Right cardiac atrium (tissue), 5 donors: Measurements from ENCODE around the gene MICU1. TPM values are rescaled to one million over a fixed set of nuclear protein-coding genes. Genes with fewer than 3 reads are reported as not detected.

Source experiments
- ATAC-seq, 2 donors: fragments of 200-7000 bp; cut with Tn5 transposase; one replicate each; pipeline versions ENCODE4 v1.8.0 to v1.9.1; 2020; ENCODE audit warnings: moderate library complexity in 2 of 2, mild to moderate bottlenecking in 1 of 2
- DNase-seq, 3 donors: peaks; one replicate each; pipeline ENCODE4 v3.0.0-alpha.2; 2020
- H3K27ac ChIP-seq: one replicate; pipeline ENCODE4 v1.5.1; 2013; ENCODE audit warnings: mild to moderate bottlenecking, low read length, control low read depth, moderate library complexity
- H3K27me3 ChIP-seq: one replicate; pipeline ENCODE4 v1.6.1; 2013; ENCODE audit not compliant: control insufficient read depth, insufficient read depth
- H3K4me1 ChIP-seq: one replicate; pipeline ENCODE4 v1.6.1; 2013; ENCODE audit warnings: low read length; ENCODE audit not compliant: control insufficient read depth, insufficient read depth
- H3K4me3 ChIP-seq: one replicate; pipeline ENCODE4 v1.5.1; 2013; ENCODE audit warnings: low read length, control low read depth
- H3K9me3 ChIP-seq: one replicate; pipeline ENCODE4 v1.6.1; 2013; ENCODE audit warnings: low read length; ENCODE audit not compliant: control insufficient read depth
- WGBS: extraction: QIAGEN DNeasy Blood & Tissue Kit; methylation state at CpG from one replicate; pipeline ENCODE4 v1.1.7; 2013; 5-methylcytosine and 5-hydroxymethylcytosine counted together
- intact Hi-C, 4 donors: fragments of 100-400 bp; cut with DNase I; formaldehyde crosslinking; loops; one replicate each; pipeline versions ENCODE4 v1.11.0 to v1.14.0; 2022 to 2023
- polyA plus RNA-seq: library from polyadenylated mRNA; stranded (reverse); fragments of 200-250 nt; gene quantifications from one replicate; pipeline ENCODE4 v1.2.3, GENCODE V29; 2013
- total RNA-seq, 4 donors: library from RNA; stranded (reverse); fragmentation: NEBNext Ultra II Directional; extraction: Animal tissue kit (Norgen Biotek cat#: 25700); gene quantifications; one replicate each; pipeline ENCODE4 v1.2.1, GENCODE V29; 2021
- donor health status: healthy with polysubstance abuse.
- donor health status: DM: no; HTN: yes; CAD: no.
- donor health status: DM: no; HTN: no; CAD: no.
- donor health status: DM: no; HTN: yes; CAD: no; lungs with severe emphysema.
- donor health status: DM: yes; HTN: yes; CAD: no.

Gene MICU1
- total and polyA plus RNA-seq, 5 donors, result 35.3 to 51.2 (median 42.0) TPM

- no peak overlapping the region for H3K4me3 ChIP-seq
- WGBS, result 90% methylated on average over 2 of the region's 2 CpGs
- ATAC-seq (no peak), DNase-seq (no peak)
- no peaks in the 10 kb centered on the region for H3K4me1 ChIP-seq
- H3K27me3 ChIP-seq, result no peaks in the 10 kb centered on the region
- intact Hi-C loops, result no loop called here
- H3K9me3 ChIP-seq, result no peaks in the 10 kb centered on the region
- H3K27ac ChIP-seq, result no peak overlapping the region
These were observed 101.4 kb downstream of the MICU1 start for GRCh38 chr10:72524489-72524888.

- 96% methylated on average over 3 of the region's 3 CpGs for WGBS
- H3K27ac ChIP-seq, result no peak overlapping the region
- DNase-seq (no peak), ATAC-seq (no peak)
- no peak overlapping the region for H3K4me3 ChIP-seq
- H3K27me3 ChIP-seq, result no peaks in the 10 kb centered on the region
- H3K4me1 ChIP-seq, result no peaks in the 10 kb centered on the region
- intact Hi-C loops, result no loop called here
- H3K9me3 ChIP-seq, result no peaks in the 10 kb centered on the region
These were observed 101.9 kb downstream of the MICU1 start for GRCh38 chr10:72523932-72524396.

GRCh38 chr10:72523062-72523461 lies 102.8 kb downstream of the MICU1 start:
- Histone ChIP-seq H3K27ac (no peak overlapping the region), H3K9me3 (no peaks in the 10 kb centered on the region), H3K4me3 (no peak overlapping the region), H3K27me3 (no peaks in the 10 kb centered on the region), H3K4me1 (no peaks in the 10 kb centered on the region)
- intact Hi-C loops, result no loop called here
- ATAC-seq, result no peak
- DNase-seq, result no peak
- 74% methylated on average over 5 of the region's 5 CpGs for WGBS

GRCh38 chr10:72517244-72517643 lies 108.6 kb downstream of the MICU1 start:
- no peak for ATAC-seq
- Histone ChIP-seq H3K4me3 (no peak overlapping the region), H3K9me3 (no peaks in the 10 kb centered on the region), H3K27me3 (no peaks in the 10 kb centered on the region), H3K4me1 (no peaks in the 10 kb centered on the region), H3K27ac (no peak overlapping the region)
- WGBS, result 96% methylated on average over 8 of the region's 8 CpGs
- no peak for DNase-seq
- intact Hi-C loops, result no loop called here

- WGBS, result 87% methylated on average over 2 of the region's 2 CpGs
- Histone ChIP-seq H3K27ac (no peak overlapping the region), H3K4me1 (no peaks in the 10 kb centered on the region), H3K4me3 (no peak overlapping the region), H3K27me3 (no peaks in the 10 kb centered on the region), H3K9me3 (no peaks in the 10 kb centered on the region)
- ATAC-seq, result no peak
- intact Hi-C loops, result no loop called here
- no peak for DNase-seq
These were observed 110.4 kb downstream of the MICU1 start for GRCh38 chr10:72515455-72515854.

- H3K27me3 ChIP-seq, result no peaks in the 10 kb centered on the region
- no peak for DNase-seq
- ATAC-seq, result no peak
- no peaks in the 10 kb centered on the region for H3K4me1 ChIP-seq
- H3K9me3 ChIP-seq, result no peaks in the 10 kb centered on the region
- no peak overlapping the region for H3K27ac ChIP-seq
- intact Hi-C loops, result no loop called here
- no peak overlapping the region for H3K4me3 ChIP-seq
These were observed 112.0 kb downstream of the MICU1 start for GRCh38 chr10:72513910-72514309.

- 78% methylated on average over 5 of the region's 5 CpGs for whole genome bisulfite sequencing
These were observed 114.4 kb downstream of the MICU1 start for GRCh38 chr10:72511459-72511858.

GRCh38 chr10:72509941-72510340 lies 115.9 kb downstream of the MICU1 start:
- no peak for ATAC-seq
- intact Hi-C loops, result no loop called here
- 86% methylated on average over 1 of the region's 1 CpG for WGBS
- no peak overlapping the region for H3K4me3 ChIP-seq
- H3K4me1 ChIP-seq, result no peaks in the 10 kb centered on the region
- DNase-seq, result no peak
- H3K9me3 ChIP-seq, result no peaks in the 10 kb centered on the region
- no peaks in the 10 kb centered on the region for H3K27me3 ChIP-seq
- H3K27ac ChIP-seq, result no peak overlapping the region

More at GRCh38 chr10:72511459-72511858, 114.4 kb downstream of the MICU1 start:
- no peak overlapping the region for H3K4me3 ChIP-seq
- H3K27ac ChIP-seq, result no peak overlapping the region
- no peak for DNase-seq
- ATAC-seq, result no peak
- H3K27me3 ChIP-seq, result no peaks in the 10 kb centered on the region
- H3K4me1 ChIP-seq, result no peaks in the 10 kb centered on the region
- intact Hi-C loops, result no loop called here
- H3K9me3 ChIP-seq, result no peaks in the 10 kb centered on the region

- intact Hi-C loops, result no loop called here
- no peak for ATAC-seq
- H3K27me3 ChIP-seq, result no peaks in the 10 kb centered on the region
- no peak for DNase-seq
- no peaks in the 10 kb centered on the region for H3K9me3 ChIP-seq
- 92% methylated on average over 4 of the region's 4 CpGs for WGBS
- H3K4me1 ChIP-seq, result no peaks in the 10 kb centered on the region
- no peak overlapping the region for H3K4me3 ChIP-seq
- H3K27ac ChIP-seq, result no peak overlapping the region
These were observed 116.6 kb downstream of the MICU1 start for GRCh38 chr10:72509206-72509799.

- no peak for ATAC-seq
- no peaks in the 10 kb centered on the region for H3K27me3 ChIP-seq
- 74% methylated on average over 2 of the region's 2 CpGs for WGBS
- H3K4me3 ChIP-seq, result no peak overlapping the region
- intact Hi-C loops, result no loop called here
- H3K4me1 ChIP-seq, result no peaks in the 10 kb centered on the region
- DNase-seq, result no peak
- no peaks in the 10 kb centered on the region for H3K9me3 ChIP-seq
- no peak overlapping the region for H3K27ac ChIP-seq
These were observed 117.8 kb downstream of the MICU1 start for GRCh38 chr10:72508033-72508432.

GRCh38 chr10:72506474-72506873 lies 119.4 kb downstream of the MICU1 start:
- intact Hi-C loops, result no loop called here
- H3K4me3 ChIP-seq, result no peak overlapping the region
- H3K27ac ChIP-seq, result no peak overlapping the region
- H3K27me3 ChIP-seq, result no peaks in the 10 kb centered on the region
- no peak for ATAC-seq
- DNase-seq, result no peak
- H3K4me1 ChIP-seq, result no peaks in the 10 kb centered on the region
- H3K9me3 ChIP-seq, result no peaks in the 10 kb centered on the region

- H3K9me3 ChIP-seq, result no peaks in the 10 kb centered on the region
- no peaks in the 10 kb centered on the region for H3K4me1 ChIP-seq
- ATAC-seq (no peak), DNase-seq (no peak)
- H3K27ac ChIP-seq, result no peak overlapping the region
- H3K27me3 ChIP-seq, result no peaks in the 10 kb centered on the region
- no peak overlapping the region for H3K4me3 ChIP-seq
- intact Hi-C loops, result no loop called here
- WGBS, result over 99% methylated on average over 6 of the region's 6 CpGs
These were observed 120.4 kb downstream of the MICU1 start for GRCh38 chr10:72505435-72505834.
